Measurements from ENCODE around the gene ZNF608.

DNA sequence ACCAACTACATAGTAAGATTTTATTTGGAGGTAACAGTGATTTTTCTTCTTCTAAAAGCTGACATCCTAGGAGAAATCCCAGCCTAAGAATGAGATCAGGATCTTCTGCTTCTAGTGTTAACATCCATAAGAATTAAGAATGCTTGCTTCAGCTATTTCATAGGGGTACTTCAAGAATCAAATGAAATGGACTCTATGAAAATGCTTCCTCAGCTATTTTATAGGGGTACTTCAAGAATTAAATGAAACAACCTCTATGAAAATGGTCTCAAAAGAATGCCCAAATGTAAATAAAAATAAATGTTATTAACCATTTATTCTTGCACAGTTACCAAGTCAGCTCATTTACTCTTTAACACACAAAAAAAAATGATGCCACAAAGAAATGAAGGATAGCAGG is 31.5 kb downstream of the ZNF608 start:
- TF ChIP-seq, protein P1, sequence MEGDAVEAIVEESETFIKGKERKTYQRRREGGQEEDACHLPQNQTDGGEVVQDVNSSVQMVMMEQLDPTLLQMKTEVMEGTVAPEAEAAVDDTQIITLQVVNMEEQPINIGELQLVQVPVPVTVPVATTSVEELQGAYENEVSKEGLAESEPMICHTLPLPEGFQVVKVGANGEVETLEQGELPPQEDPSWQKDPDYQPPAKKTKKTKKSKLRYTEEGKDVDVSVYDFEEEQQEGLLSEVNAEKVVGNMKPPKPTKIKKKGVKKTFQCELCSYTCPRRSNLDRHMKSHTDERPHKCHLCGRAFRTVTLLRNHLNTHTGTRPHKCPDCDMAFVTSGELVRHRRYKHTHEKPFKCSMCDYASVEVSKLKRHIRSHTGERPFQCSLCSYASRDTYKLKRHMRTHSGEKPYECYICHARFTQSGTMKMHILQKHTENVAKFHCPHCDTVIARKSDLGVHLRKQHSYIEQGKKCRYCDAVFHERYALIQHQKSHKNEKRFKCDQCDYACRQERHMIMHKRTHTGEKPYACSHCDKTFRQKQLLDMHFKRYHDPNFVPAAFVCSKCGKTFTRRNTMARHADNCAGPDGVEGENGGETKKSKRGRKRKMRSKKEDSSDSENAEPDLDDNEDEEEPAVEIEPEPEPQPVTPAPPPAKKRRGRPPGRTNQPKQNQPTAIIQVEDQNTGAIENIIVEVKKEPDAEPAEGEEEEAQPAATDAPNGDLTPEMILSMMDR (conservative IDR thresholded peaks at IDR 0.05): no peak
- no peak for TF ChIP-seq ZFX (IDR thresholded peaks at IDR 0.05)

Data from C4-2B (cell line).